ENCODE data around the gene KIF21A.
"Not testable (repeated sequence)": the region's sequence is repeated elsewhere in the genome, so short reads cannot be mapped to it uniquely, and the experiment has no call there.

The KIF21A gene, protein sequence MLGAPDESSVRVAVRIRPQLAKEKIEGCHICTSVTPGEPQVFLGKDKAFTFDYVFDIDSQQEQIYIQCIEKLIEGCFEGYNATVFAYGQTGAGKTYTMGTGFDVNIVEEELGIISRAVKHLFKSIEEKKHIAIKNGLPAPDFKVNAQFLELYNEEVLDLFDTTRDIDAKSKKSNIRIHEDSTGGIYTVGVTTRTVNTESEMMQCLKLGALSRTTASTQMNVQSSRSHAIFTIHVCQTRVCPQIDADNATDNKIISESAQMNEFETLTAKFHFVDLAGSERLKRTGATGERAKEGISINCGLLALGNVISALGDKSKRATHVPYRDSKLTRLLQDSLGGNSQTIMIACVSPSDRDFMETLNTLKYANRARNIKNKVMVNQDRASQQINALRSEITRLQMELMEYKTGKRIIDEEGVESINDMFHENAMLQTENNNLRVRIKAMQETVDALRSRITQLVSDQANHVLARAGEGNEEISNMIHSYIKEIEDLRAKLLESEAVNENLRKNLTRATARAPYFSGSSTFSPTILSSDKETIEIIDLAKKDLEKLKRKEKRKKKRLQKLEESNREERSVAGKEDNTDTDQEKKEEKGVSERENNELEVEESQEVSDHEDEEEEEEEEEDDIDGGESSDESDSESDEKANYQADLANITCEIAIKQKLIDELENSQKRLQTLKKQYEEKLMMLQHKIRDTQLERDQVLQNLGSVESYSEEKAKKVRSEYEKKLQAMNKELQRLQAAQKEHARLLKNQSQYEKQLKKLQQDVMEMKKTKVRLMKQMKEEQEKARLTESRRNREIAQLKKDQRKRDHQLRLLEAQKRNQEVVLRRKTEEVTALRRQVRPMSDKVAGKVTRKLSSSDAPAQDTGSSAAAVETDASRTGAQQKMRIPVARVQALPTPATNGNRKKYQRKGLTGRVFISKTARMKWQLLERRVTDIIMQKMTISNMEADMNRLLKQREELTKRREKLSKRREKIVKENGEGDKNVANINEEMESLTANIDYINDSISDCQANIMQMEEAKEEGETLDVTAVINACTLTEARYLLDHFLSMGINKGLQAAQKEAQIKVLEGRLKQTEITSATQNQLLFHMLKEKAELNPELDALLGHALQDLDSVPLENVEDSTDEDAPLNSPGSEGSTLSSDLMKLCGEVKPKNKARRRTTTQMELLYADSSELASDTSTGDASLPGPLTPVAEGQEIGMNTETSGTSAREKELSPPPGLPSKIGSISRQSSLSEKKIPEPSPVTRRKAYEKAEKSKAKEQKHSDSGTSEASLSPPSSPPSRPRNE (N-terminal part only)

GRCh38 chr12:39443081-39443928 is at the start of gene KIF21A:
KIF21A (minus strand) TSS chr12:39443120; CDS start chr12:39442970, 150 bp downstream.
- DNase-seq (ENCODE audit: low spot score), result peak; percentile 77

DNA sequence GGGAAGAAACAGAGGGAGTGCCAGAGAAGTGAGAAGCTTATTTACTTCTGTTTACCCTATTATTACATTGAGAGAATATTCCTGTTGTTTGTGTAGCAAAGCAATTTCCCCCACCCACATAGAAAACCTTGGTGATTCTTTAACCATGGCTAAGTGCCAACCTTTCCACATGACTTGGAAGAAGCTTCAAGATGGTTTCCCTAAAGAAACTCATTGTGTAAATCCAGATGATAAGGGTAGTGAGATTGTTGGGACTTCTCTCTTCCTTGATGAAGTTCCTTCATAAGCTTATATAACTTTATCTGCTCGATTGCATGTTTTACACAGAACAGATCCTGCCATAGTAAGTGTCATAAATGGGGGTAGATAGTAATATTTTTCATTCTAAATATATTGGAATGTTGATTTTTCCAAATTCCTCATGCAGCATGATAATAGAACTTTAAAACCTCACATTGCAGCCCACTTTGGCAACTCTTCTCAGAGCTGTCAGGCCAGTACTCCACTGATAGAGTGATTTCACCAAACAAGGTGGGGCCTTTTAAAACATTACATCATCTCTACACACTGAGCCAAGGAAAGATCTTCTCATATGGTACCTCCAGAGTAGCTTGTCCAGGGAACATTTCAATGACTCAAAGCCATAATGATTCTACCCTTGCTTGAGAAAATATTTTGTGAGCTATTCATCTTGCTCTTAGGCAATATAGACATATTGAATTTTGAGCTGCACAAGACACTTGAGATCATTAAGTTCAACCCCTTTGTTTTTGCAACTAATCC is 47.8 kb upstream of the KIF21A start:
- no peak for DNase-seq (ENCODE audit: low spot score)

GRCh38 chr12:39483597-39483996 is 40.7 kb upstream of the KIF21A start:
- no peak for DNase-seq (ENCODE audit: low spot score)

- no peak for DNase-seq (ENCODE audit: low spot score)
Measured at GRCh38 chr12:39483042-39483441, 40.1 kb upstream of the KIF21A start.

- no peak for DNase-seq (ENCODE audit: low spot score)
Measured at GRCh38 chr12:39476894-39477293, 34.0 kb upstream of the KIF21A start.

GRCh38 chr12:39476121-39476520 is 33.2 kb upstream of the KIF21A start:
- no peak for DNase-seq (ENCODE audit: low spot score)

- not testable (repeated sequence) for DNase-seq (ENCODE audit: low spot score)
Measured at GRCh38 chr12:39475136-39475535, 32.2 kb upstream of the KIF21A start.

GRCh38 chr12:39467432-39467870 is 24.5 kb upstream of the KIF21A start:
- no peak for DNase-seq (ENCODE audit: low spot score)

GRCh38 chr12:39464976-39465695 is 22.2 kb upstream of the KIF21A start:
- DNase-seq (ENCODE audit: low spot score), result no peak

DNA sequence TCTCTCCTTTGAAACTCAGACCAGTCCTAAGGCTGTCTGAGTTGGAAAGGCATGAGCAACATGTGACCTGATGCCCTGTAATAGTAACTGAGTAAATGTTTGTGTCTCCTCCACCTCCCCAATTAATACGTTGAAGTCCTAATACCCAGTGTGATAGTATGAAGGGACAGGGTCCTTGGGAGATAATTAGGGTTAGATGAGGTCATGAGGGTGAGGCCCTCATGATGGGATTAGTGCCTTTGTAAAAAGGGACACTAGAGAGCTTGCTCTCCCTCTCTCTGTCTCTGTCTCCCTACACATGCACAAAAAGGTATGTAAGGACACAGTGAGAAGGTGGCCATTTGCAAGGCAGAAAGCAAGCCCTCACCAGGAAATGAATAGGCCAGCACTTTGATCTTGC is 18.1 kb upstream of the KIF21A start:
- no peak for DNase-seq (ENCODE audit: low spot score)

DNA sequence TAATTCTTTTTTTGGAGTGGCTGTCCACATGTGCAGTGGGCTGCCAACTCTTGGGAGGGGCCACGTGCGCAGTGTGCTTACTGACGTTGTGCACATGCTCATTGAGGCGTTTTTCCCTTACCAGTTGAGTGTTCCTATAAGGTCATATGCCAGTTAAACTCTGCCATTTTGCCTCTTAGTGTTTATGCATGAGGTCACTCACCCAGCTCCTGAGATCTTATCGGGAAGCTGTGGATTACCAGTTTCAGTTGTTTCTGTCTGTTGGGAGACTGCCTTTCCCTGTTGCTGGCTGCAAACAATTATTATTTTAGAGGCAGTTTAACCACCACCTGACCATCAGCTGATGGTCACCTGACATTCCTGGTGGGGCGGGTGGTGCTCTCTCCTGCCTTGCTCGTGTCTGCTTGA is 16.1 kb upstream of the KIF21A start:
- DNase-seq (ENCODE audit: low spot score), result no peak

DNA sequence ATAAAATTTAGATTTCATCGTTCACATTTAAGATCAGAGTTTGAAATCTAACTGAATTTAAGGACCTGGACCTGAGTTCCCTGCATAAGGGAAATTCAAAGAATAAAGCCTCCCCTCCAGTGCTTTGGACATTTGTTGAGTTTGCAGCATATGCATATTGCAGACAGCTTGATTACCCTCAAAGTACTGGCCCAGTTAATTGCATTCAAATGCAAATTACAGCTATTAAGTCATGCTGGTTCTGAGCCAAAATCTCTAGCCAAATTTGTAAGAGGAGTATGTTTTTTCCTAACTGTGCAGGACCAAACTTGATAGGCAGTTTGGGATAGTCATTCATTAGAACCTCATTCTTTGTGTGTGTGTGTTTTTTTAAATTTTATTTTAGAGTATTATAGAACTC is 9.1 kb upstream of the KIF21A start:
- DNase-seq (ENCODE audit: low spot score), result no peak

GRCh38 chr12:39448038-39448437 is 5.1 kb upstream of the KIF21A start:
- no peak for DNase-seq (ENCODE audit: low spot score)

DNA sequence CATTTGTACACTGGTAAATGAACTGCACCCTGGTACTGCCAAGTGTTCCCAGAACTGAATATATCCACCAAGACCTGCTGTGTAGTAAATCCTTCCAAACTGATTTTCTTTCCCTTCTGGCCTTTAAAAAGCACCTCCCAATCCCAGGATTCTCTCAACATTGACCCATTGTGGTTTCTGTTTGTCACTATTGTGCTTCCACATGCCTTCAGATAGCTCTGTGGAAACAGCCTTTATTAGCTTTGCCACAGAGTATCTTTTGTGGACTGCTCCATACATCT is 949 bp upstream of the KIF21A start:
- DNase-seq (ENCODE audit: low spot score), result no peak

- no peak for DNase-seq (ENCODE audit: low spot score)
Measured at GRCh38 chr12:39442831-39443080, 164 bp downstream of the KIF21A start.

DNA sequence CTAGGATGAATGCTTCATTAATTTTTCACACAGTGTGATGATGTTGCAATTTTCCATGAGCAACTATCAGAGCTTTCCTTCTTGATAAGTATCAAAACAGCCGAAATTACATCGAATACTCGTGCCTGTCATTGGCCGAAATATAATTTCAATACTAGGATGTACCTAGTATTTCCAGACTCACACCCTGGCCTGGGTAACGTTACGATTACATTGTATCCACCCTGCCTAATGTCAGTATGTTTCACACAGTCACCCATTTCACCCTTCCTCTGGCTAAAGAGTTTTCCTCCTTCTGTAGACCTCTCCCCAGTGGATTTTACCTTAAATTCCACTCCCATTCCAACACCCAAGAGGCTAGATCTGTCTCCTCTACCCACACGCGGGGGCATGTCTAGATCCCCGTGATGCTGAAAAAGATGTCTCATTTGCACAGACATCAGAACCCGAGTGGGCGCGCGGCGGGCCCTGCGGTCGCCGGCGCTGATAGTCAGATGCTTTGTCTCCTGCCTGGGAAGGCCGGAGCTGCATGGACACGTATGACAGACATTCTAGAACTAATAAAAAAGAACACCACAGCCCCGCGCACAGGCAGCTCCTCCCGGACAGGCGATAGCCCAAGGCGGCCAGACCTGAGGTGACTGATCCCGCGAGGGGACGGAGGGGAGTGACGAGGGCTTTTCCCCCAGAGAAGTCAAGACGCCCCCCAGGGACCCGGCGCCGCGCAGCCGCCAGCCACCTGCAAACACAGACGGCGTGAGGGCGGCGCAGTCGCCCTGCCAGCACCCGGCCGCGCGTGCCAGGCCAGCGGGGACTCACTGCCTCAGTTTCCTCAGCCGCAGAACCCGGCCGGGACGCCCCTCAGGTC is 723 bp downstream of the KIF21A start:
- DNase-seq (ENCODE audit: low spot score), result no peak

- DNase-seq (ENCODE audit: low spot score), result no peak
Measured at GRCh38 chr12:39441189-39441962, 1.5 kb downstream of the KIF21A start.

DNA sequence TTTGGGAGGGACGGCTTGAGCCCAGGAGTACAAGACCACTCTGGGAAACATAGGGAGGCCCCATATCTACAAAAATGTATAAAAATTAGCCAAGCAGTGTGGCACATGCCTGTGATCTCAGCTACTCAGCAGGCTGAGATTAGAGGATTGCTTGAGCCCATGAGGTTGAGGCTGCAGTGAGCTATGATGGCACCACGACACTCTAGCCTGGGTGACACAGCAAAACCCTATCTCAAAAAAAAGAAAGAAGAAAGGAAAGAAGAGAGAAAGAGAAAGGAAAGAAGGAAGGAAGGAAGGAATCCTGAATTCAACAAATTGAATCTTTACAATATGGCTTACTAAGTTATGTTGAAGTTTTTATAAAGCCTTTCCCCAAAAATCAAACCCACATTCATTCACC is 2.1 kb downstream of the KIF21A start:
- DNase-seq (ENCODE audit: low spot score), result no peak

DNA sequence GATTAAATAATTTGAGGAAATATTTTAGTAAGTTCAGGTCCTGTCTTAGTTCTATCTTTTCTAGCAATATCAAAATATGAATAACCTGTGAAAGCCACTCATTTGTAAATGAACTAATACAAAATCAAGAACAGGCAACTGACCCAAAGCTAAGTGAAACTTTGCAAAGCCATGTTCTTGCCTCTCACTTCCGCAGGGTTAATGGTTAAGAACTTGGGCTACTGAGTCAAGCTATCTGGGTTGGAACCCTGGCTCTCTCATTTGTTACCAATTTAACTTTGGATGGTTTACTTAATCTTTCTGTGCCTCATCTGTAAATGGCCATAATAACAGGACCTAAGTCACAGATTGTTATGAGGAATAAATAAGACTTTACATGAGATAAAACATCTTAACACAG is 2.8 kb downstream of the KIF21A start:
- no peak for DNase-seq (ENCODE audit: low spot score)

Measured in HuH-7.5 (cell line).